GM21737 (cell line): ENCODE measurements around the gene DAPP1.

Experiments
- ATAC-seq: cut with Tn5 transposase; IDR thresholded peaks from one replicate; pipeline ENCODE4 v1.9.1; 2021; ENCODE audit warnings: mild to moderate bottlenecking, moderate library complexity; ENCODE audit not compliant: unreplicated experiment

Gene DAPP1

GRCh38 chr4:99852199-99852749 is 35.6 kb downstream of the DAPP1 start:
- ATAC-seq = no peak

GRCh38 chr4:99853190-99853589 is 36.6 kb downstream of the DAPP1 start:
- no peak for ATAC-seq

GRCh38 chr4:99853999-99854398 is 37.4 kb downstream of the DAPP1 start:
- ATAC-seq = no peak

- peak; percentile 47 for ATAC-seq
These were observed 39.1 kb downstream of the DAPP1 start for GRCh38 chr4:99855678-99856077.

GRCh38 chr4:99856166-99856565 is 39.5 kb downstream of the DAPP1 start:
- no peak for ATAC-seq

GRCh38 chr4:99857307-99857706 is 40.7 kb downstream of the DAPP1 start:
- no peak for ATAC-seq

GRCh38 chr4:99859618-99860017 is 43.0 kb downstream of the DAPP1 start:
- peak; percentile 50 for ATAC-seq

- ATAC-seq = no peak
These were observed 43.9 kb downstream of the DAPP1 start for GRCh38 chr4:99860521-99860920.

- ATAC-seq = no peak
These were observed 44.7 kb downstream of the DAPP1 start for GRCh38 chr4:99861120-99861905.

GRCh38 chr4:99863804-99864203 is 47.2 kb downstream of the DAPP1 start:
- no peak for ATAC-seq

- ATAC-seq = no peak
These were observed 51.5 kb downstream of the DAPP1 start for GRCh38 chr4:99868126-99868596.

GRCh38 chr4:99872570-99872969 is 55.9 kb downstream of the DAPP1 start:
- no peak for ATAC-seq

GRCh38 chr4:99875071-99875470 is 58.4 kb downstream of the DAPP1 start:
- no peak for ATAC-seq

- no peak for ATAC-seq
These were observed 60.3 kb downstream of the DAPP1 start for GRCh38 chr4:99876946-99877345.

- no peak for ATAC-seq
These were observed 62.0 kb downstream of the DAPP1 start for GRCh38 chr4:99878604-99879003.

- ATAC-seq = no peak
These were observed 62.8 kb downstream of the DAPP1 start for GRCh38 chr4:99879458-99879857.

GRCh38 chr4:99885063-99885664 is 68.5 kb downstream of the DAPP1 start:
- peak; percentile 67 for ATAC-seq

GRCh38 chr4:99885687-99886086 is 69.1 kb downstream of the DAPP1 start:
- ATAC-seq = no peak

- ATAC-seq = no peak
These were observed 69.5 kb downstream of the DAPP1 start for GRCh38 chr4:99886146-99886545.

- no peak for ATAC-seq
These were observed 71.2 kb downstream of the DAPP1 start for GRCh38 chr4:99887837-99888236.

- ATAC-seq = no peak
These were observed 74.7 kb downstream of the DAPP1 start for GRCh38 chr4:99891351-99891750.

- ATAC-seq = no peak
These were observed 76.4 kb downstream of the DAPP1 start for GRCh38 chr4:99893029-99893428.
